BJ (cell line): ENCODE results near the gene SH3RF1. TPM values are rescaled to one million over a fixed set of nuclear protein-coding genes. Genes with fewer than 3 reads are reported as not detected.
A peak's percentile ranks its signal among the peaks of the same experiment; 100 is the strongest.

Experiments
- CTCF ChIA-PET: fragments of 350-600 bp; formaldehyde crosslinking; extraction: SDS; loops from one replicate; lab custom pipeline; 2021; ENCODE audit warnings: antibody characterized with exemption, inconsistent platforms; lab: Yijun Ruan, JAX
- POLR2A ChIA-PET: fragments of 300-600 bp; sonication (Branson Sonifier 250); formaldehyde crosslinking; extraction: SDS; loops from one replicate; lab custom pipeline; 2021; ENCODE audit warnings: antibody characterized with exemption; lab: Charles Lee
- DNase-seq: peaks from one replicate; pipeline ENCODE4 v3.0.0-alpha.2; 2011; ENCODE audit warnings: low read depth
- H3K27me3 ChIP-seq: 2 replicates; pipeline ENCODE4 v1.6.0; 2011; ENCODE audit warnings: low read length; ENCODE audit not compliant: control insufficient read depth, insufficient read depth
- H3K36me3 ChIP-seq: 2 replicates; pipeline ENCODE4 v1.5.1; 2011; ENCODE audit warnings: low read length; ENCODE audit not compliant: control insufficient read depth, insufficient read depth
- H3K4me3 ChIP-seq: 2 replicates; pipeline ENCODE4 v1.5.1; 2011; ENCODE audit warnings: low read depth, mild to moderate bottlenecking, control low read depth, low read length
- polyA plus RNA-seq: library from polyadenylated mRNA; depleted of rRNA; stranded (reverse); fragments of >200 nt; gene quantifications from 2 replicates; pipeline ENCODE4 v1.2.3, GENCODE V29; 2011
- TF ChIP-seq, protein P1 (sequence below): IDR thresholded peaks from 2 replicates; pipeline ENCODE4 v1.5.1; 2011; ENCODE audit warnings: low read depth, mild to moderate bottlenecking, control low read depth, inconsistent platforms, low read length, moderate library complexity; ENCODE audit not compliant: insufficient read depth

Gene SH3RF1
- polyA plus RNA-seq, 1 experiment: 38.8 TPM

DNA sequence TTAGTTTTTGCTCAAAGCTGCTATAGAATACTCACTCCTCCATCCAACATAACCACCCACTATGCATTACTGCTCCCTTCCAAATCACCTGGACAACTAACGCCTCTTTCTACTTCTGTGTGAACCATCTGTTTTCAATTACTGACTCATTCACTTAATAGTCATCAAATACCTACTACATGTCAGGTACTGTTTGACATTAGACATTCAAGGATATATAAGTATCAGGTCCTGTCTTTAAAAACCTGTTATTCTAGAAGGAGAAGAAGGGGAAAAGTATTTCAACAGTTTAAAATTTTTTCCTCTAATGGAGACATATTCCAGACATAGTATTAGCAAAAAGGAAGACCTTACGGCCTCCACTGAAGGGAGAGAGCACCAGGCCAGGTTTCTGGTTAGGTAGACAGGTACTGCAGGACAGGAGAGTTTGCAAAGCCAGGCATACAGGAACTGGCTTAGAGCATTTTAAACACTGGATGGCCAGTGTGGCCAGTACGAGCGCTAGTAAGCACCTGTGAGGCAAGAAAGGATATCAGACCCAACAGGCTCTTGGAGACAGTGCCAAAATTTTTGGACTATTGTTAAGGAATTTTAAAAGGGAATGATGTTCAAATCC lies 39.0 kb downstream of the SH3RF1 start:
- ChIA-PET POLR2A (interaction anchor here (0.6 kb wide), 1 partner anchor 53 kb away, joined by 3 read pairs; no protein-coding TSS in a partner anchor), CTCF (no interaction called here)
- TF ChIP-seq, protein P1, sequence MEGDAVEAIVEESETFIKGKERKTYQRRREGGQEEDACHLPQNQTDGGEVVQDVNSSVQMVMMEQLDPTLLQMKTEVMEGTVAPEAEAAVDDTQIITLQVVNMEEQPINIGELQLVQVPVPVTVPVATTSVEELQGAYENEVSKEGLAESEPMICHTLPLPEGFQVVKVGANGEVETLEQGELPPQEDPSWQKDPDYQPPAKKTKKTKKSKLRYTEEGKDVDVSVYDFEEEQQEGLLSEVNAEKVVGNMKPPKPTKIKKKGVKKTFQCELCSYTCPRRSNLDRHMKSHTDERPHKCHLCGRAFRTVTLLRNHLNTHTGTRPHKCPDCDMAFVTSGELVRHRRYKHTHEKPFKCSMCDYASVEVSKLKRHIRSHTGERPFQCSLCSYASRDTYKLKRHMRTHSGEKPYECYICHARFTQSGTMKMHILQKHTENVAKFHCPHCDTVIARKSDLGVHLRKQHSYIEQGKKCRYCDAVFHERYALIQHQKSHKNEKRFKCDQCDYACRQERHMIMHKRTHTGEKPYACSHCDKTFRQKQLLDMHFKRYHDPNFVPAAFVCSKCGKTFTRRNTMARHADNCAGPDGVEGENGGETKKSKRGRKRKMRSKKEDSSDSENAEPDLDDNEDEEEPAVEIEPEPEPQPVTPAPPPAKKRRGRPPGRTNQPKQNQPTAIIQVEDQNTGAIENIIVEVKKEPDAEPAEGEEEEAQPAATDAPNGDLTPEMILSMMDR: no peak
- no peaks in the 10 kb centered on the region for H3K27me3 ChIP-seq
- no peak overlapping the region for H3K4me3 ChIP-seq
- H3K36me3 ChIP-seq: no peaks in the 10 kb centered on the region
- no peak for DNase-seq

DNA sequence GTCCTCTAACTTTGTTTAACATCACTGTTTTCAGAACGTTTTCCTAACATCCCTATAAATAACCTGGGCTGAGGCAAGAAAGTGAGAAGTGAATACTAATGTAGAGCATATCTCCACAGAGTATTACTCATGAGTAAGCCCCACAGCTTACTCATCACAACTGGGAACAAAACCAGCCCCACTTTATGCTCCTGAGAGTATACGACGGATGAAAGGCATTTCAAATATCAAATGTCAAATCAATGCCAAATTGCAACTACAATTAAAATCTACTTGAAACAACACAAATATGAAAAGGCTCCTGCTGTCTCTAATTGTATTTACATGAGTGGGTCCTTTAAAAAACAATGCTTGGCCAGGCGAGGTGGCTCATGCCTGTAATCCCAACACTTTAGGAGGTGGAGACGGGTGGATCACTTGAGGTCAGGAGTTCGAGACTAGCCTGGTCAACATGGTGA lies 41.2 kb downstream of the SH3RF1 start:
- CTCF ChIA-PET: no interaction called here
- Histone ChIP-seq H3K36me3 (no peaks in the 10 kb centered on the region), H3K27me3 (no peaks in the 10 kb centered on the region), H3K4me3 (no peak overlapping the region)
- POLR2A ChIA-PET: no interaction called here
- peak; percentile 87 for DNase-seq
- TF ChIP-seq, protein P1: no peak

DNA sequence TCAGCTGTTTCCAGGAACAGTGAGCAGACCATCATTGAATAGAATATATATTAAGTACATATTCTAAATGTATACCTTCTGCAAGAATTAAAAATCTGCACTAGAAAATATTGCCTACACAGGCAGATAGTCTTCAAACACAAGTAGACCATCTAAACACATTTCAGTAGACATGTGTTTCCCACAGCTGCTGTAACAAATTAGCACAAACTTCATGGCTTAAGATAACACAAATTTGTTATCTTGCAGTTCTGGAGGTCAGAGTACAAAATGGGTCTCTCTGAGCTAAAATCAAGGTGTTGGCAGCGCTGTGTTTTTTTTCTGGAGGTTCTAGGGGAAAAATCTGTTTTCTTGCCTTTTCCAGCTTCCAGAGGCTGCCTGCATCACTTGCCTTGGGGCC lies 42.7 kb downstream of the SH3RF1 start:
- no peak overlapping the region for H3K4me3 ChIP-seq
- ChIA-PET CTCF (no interaction called here), POLR2A (no interaction called here)
- DNase-seq: no peak
- no peaks in the 10 kb centered on the region for H3K36me3 ChIP-seq
- TF ChIP-seq, protein P1: no peak
- H3K27me3 ChIP-seq: no peaks in the 10 kb centered on the region

DNA sequence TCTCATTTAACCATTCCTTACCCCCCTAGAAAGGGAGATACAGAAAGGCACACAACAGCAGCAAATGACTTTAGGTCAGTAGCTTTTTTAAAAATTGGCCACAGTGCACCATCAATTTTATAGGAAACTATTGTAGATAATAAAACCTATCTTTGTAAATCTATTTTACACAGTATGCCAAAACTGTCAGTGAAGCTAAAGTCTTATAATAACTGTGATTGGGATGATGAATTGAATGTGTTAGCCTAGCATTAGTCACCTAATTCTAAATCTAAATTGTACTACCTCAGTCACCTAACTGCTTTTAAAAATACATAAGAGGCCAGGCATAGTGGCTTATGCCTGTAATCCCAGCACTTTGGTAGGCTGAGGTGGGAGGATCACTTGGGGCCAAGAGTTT lies 44.2 kb downstream of the SH3RF1 start:
- ChIA-PET POLR2A (no interaction called here), CTCF (no interaction called here)
- no peak for DNase-seq
- TF ChIP-seq, protein P1: no peak
- Histone ChIP-seq H3K36me3 (no peaks in the 10 kb centered on the region), H3K4me3 (no peak overlapping the region), H3K27me3 (no peaks in the 10 kb centered on the region)

DNA sequence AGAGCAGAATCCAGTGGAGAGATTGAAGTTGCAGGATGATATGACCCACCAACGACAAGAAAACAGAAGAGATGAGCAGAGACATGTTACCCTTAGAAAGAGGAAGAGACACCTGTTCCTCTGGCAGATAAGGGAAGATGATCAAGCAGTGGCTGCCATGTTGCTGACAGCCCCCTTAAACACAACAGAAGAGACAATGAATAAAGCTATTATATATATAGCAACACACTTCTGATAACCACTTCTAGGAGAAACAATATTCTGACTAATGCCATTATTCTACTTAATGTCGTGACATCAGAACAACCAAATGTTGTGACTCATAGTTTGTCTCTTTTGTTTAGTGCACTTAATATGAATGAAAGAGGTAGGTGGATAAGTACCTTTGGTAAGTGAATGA lies 44.9 kb downstream of the SH3RF1 start:
- Histone ChIP-seq H3K4me3 (no peak overlapping the region), H3K36me3 (no peaks in the 10 kb centered on the region), H3K27me3 (no peaks in the 10 kb centered on the region)
- ChIA-PET POLR2A (interaction anchor here (0.7 kb wide), 1 partner anchor 31 kb away, joined by 3 read pairs; no protein-coding TSS in a partner anchor), CTCF (interaction anchor here (0.6 kb wide), 1 partner anchor 65 kb away, joined by 3 read pairs; no protein-coding TSS in a partner anchor)
- no peak for DNase-seq
- TF ChIP-seq, protein P1: no peak
